CD4-positive, alpha-beta memory T cell (primary cell): ENCODE results near the gene ITPK1. TPM values are rescaled to one million over a fixed set of nuclear protein-coding genes. Genes with fewer than 3 reads are reported as not detected.

Source experiments
- CTCF ChIA-PET: fragments of 350-600 bp; sonication (Branson Sonifier 250); formaldehyde crosslinking; loops from one replicate; lab custom pipeline; 2021; ENCODE audit warnings: inconsistent platforms; ENCODE audit not compliant: partially characterized antibody; lab: Charles Lee
- POLR2A ChIA-PET: fragments of 350-600 bp; sonication (Branson Sonifier 250); formaldehyde crosslinking; loops from one replicate; lab custom pipeline; 2021; ENCODE audit not compliant: partially characterized antibody; lab: Charles Lee
- DNase-seq, 5 donors: peaks; one replicate each; pipeline versions ENCODE4 v3.0.0 to v3.0.0-alpha.2; 2020 to 2022; ENCODE audit warnings: mixed read lengths in 1 of 5
- H3K27ac ChIP-seq: one replicate; pipeline ENCODE4 v1.7.0; 2013; ENCODE audit warnings: low read depth, low read length
- H3K27me3 ChIP-seq: 2 replicates; pipeline ENCODE4 v1.7.0; 2013; ENCODE audit warnings: mild to moderate bottlenecking, low read length, moderate library complexity; ENCODE audit not compliant: insufficient read depth
- H3K36me3 ChIP-seq: 2 replicates; pipeline ENCODE4 v1.7.0; 2013; ENCODE audit warnings: mild to moderate bottlenecking, low read length, moderate library complexity; ENCODE audit not compliant: insufficient read depth
- H3K4me1 ChIP-seq: 2 replicates; pipeline ENCODE4 v1.7.0; 2013; ENCODE audit warnings: mild to moderate bottlenecking, low read length, moderate library complexity; ENCODE audit not compliant: insufficient read depth
- H3K4me3 ChIP-seq, 2 donors: one replicate each; pipeline ENCODE4 v1.7.0; 2013; ENCODE audit warnings: low read length in 2 of 2, mild to moderate bottlenecking in 1 of 2
- H3K9me3 ChIP-seq, 2 donors: one replicate each; pipeline ENCODE4 v1.7.0; 2013; ENCODE audit warnings: low read length in 2 of 2, control low read depth in 1 of 2; ENCODE audit not compliant: control insufficient read depth in 1 of 2
- H3K27ac Mint-ChIP-seq, 7 donors: one replicate each; pipeline ENCODE4 v1.8.0; 2020 to 2021; ENCODE audit warnings: mixed read lengths in 7 of 7, mild to moderate bottlenecking in 6 of 7, inconsistent platforms in 3 of 7, moderate library complexity in 3 of 7
- H3K27me3 Mint-ChIP-seq, 2 donors: one replicate each; pipeline ENCODE4 v1.8.0; 2020 to 2021; ENCODE audit warnings: mixed read lengths in 2 of 2
- H3K36me3 Mint-ChIP-seq, 2 donors: one replicate each; pipeline ENCODE4 v1.8.0; 2020 to 2021; ENCODE audit warnings: mixed read lengths in 2 of 2, inconsistent platforms in 1 of 2, mild to moderate bottlenecking in 1 of 2
- H3K4me1 Mint-ChIP-seq, 4 donors: one replicate each; pipeline ENCODE4 v1.8.0; 2020 to 2021; ENCODE audit warnings: mixed read lengths in 4 of 4, mild to moderate bottlenecking in 1 of 4
- H3K4me3 Mint-ChIP-seq, 8 donors: one replicate each; pipeline ENCODE4 v1.8.0; 2020 to 2021; ENCODE audit warnings: mixed read lengths in 8 of 8, mild to moderate bottlenecking in 7 of 8, moderate library complexity in 6 of 8, inconsistent platforms in 3 of 8
- H3K9me3 Mint-ChIP-seq, 8 donors: one replicate each; pipeline ENCODE4 v1.8.0; 2020 to 2021; ENCODE audit warnings: mixed read lengths in 8 of 8, mild to moderate bottlenecking in 5 of 8, inconsistent platforms in 3 of 8, moderate library complexity in 1 of 8
- intact Hi-C: fragments of 100-400 bp; cut with micrococcal nuclease; formaldehyde crosslinking; loops from one replicate; pipeline ENCODE4 v1.15.1; 2023
- polyA plus RNA-seq, 2 donors: library from polyadenylated mRNA; unstranded; fragments of 300-500 nt; fragmentation: Illumina TruSeq; gene quantifications; one replicate each; pipeline ENCODE4 v1.2.3, GENCODE V29; 2021
- total RNA-seq, 2 experiments: library from RNA; stranded (reverse); gene quantifications; one replicate each; pipeline ENCODE4 v1.2.3, GENCODE V29; 2021

ITPK1 gene
- total and polyA plus RNA-seq, 4 experiments from 2014 or later = 12.5 to 30.0 (median 26.9) TPM

GRCh38 chr14:92924247-92924646 lies 191.5 kb downstream of the ITPK1 start:
- H3K27me3 Mint-ChIP-seq = peaks cover 19 to 29% of the 10 kb centered on the region in 2 donors
- Histone ChIP-seq H3K36me3 (no peaks in the 10 kb centered on the region), H3K27me3 (no peaks in the 10 kb centered on the region), H3K4me3 (no peak overlapping the region), H3K27ac (no peak overlapping the region), H3K4me1 (no peaks in the 10 kb centered on the region), H3K9me3 (no peaks in the 10 kb centered on the region)
- ChIA-PET CTCF (no interaction called here), POLR2A (no interaction called here)
- intact Hi-C loops = no loop called here
- no peak for DNase-seq
- peaks cover 0 to 5% (median 4%) of the 10 kb centered on the region in 4 donors for H3K4me1 Mint-ChIP-seq
- H3K36me3 Mint-ChIP-seq = no peaks in the 10 kb centered on the region
- H3K9me3 Mint-ChIP-seq = peaks cover 0 to 16% (median 0%) of the 10 kb centered on the region in 8 donors
- no peak overlapping the region for H3K27ac Mint-ChIP-seq
- H3K4me3 Mint-ChIP-seq = no peak overlapping the region

- no peak overlapping the region for H3K27ac Mint-ChIP-seq
- H3K4me1 Mint-ChIP-seq = peaks cover 0 to 5% (median 4%) of the 10 kb centered on the region in 4 donors
- Histone ChIP-seq H3K4me1 (no peaks in the 10 kb centered on the region), H3K27ac (no peak overlapping the region), H3K9me3 (no peaks in the 10 kb centered on the region), H3K36me3 (no peaks in the 10 kb centered on the region), H3K4me3 (no peak overlapping the region), H3K27me3 (no peaks in the 10 kb centered on the region)
- H3K27me3 Mint-ChIP-seq = peaks cover 19 to 29% of the 10 kb centered on the region in 2 donors
- no peaks in the 10 kb centered on the region for H3K36me3 Mint-ChIP-seq
- ChIA-PET POLR2A (no interaction called here), CTCF (no interaction called here)
- H3K4me3 Mint-ChIP-seq = no peak overlapping the region
- intact Hi-C loops = no loop called here
- no peak for DNase-seq
- H3K9me3 Mint-ChIP-seq = peaks cover 0 to 16% (median 0%) of the 10 kb centered on the region in 8 donors
Observed at GRCh38 chr14:92923744-92924103, 192.0 kb downstream of the ITPK1 start.

GRCh38 chr14:92922883-92923743 lies 192.6 kb downstream of the ITPK1 start, which contains the start of gene CHGA:
Gene CHGA, plus strand, starts transcription at chr14:92923150. Its CDS starts 210 bp downstream, at chr14:92923360.
- peak in 4 of 5 donors; percentile 14 to 33 (median 32) for DNase-seq
- ChIA-PET CTCF (no interaction called here), POLR2A (no interaction called here)
- no peaks in the 10 kb centered on the region for H3K4me1 ChIP-seq
- Mint-ChIP-seq H3K27me3 (peaks cover 19 to 34% of the 10 kb centered on the region in 2 donors), H3K4me3 (no peak within 1 kb of the TSS), H3K27ac (peak within 1 kb of the TSS in 1 of 7 donors; percentile 66), H3K9me3 (peaks cover 0 to 16% (median 0%) of the 10 kb centered on the region in 8 donors), H3K36me3 (no peaks in the 10 kb centered on the region), H3K4me1 (peaks cover 0 to 5% (median 4%) of the 10 kb centered on the region in 4 donors)
- H3K36me3 ChIP-seq = no peaks in the 10 kb centered on the region
- no peak within 1 kb of the TSS for H3K27ac ChIP-seq
- H3K4me3 ChIP-seq = no peak within 1 kb of the TSS
- no peaks in the 10 kb centered on the region for H3K27me3 ChIP-seq
- intact Hi-C loops = no loop called here
- no peaks in the 10 kb centered on the region for H3K9me3 ChIP-seq

- Mint-ChIP-seq H3K36me3 (no peaks in the 10 kb centered on the region), H3K27ac (no peak overlapping the region), H3K4me3 (no peak overlapping the region), H3K27me3 (peaks cover 19 to 35% of the 10 kb centered on the region in 2 donors), H3K9me3 (peaks cover 0 to 16% (median 0%) of the 10 kb centered on the region in 8 donors), H3K4me1 (peaks cover 0 to 5% (median 4%) of the 10 kb centered on the region in 4 donors)
- no peaks in the 10 kb centered on the region for H3K27me3 ChIP-seq
- no peak for DNase-seq
- no peaks in the 10 kb centered on the region for H3K9me3 ChIP-seq
- H3K4me1 ChIP-seq = no peaks in the 10 kb centered on the region
- intact Hi-C loops = no loop called here
- no peak overlapping the region for H3K4me3 ChIP-seq
- ChIA-PET CTCF (no interaction called here), POLR2A (no interaction called here)
- H3K27ac ChIP-seq = no peak overlapping the region
- no peaks in the 10 kb centered on the region for H3K36me3 ChIP-seq
Observed at GRCh38 chr14:92922155-92922735, 193.5 kb downstream of the ITPK1 start.

- peaks cover 19 to 29% of the 10 kb centered on the region in 2 donors for H3K27me3 Mint-ChIP-seq
Observed at GRCh38 chr14:92920001-92920400, 195.7 kb downstream of the ITPK1 start.

GRCh38 chr14:92917956-92918355 lies 197.8 kb downstream of the ITPK1 start:
- no peak overlapping the region for H3K27ac Mint-ChIP-seq

More at GRCh38 chr14:92920001-92920400, 195.7 kb downstream of the ITPK1 start:
- Mint-ChIP-seq H3K36me3 (no peaks in the 10 kb centered on the region), H3K4me1 (peaks cover 0 to 5% (median 4%) of the 10 kb centered on the region in 4 donors), H3K4me3 (no peak overlapping the region), H3K9me3 (peaks cover 0 to 15% (median under 1%) of the 10 kb centered on the region in 8 donors), H3K27ac (no peak overlapping the region)
- ChIA-PET POLR2A (no interaction called here), CTCF (no interaction called here)
- Histone ChIP-seq H3K27ac (no peak overlapping the region), H3K4me3 (no peak overlapping the region), H3K9me3 (no peaks in the 10 kb centered on the region), H3K27me3 (no peaks in the 10 kb centered on the region), H3K36me3 (no peaks in the 10 kb centered on the region), H3K4me1 (no peaks in the 10 kb centered on the region)
- no peak for DNase-seq
- intact Hi-C loops = no loop called here

More at GRCh38 chr14:92917956-92918355, 197.8 kb downstream of the ITPK1 start:
- Histone ChIP-seq H3K4me3 (no peak overlapping the region), H3K27me3 (no peaks in the 10 kb centered on the region), H3K9me3 (no peaks in the 10 kb centered on the region), H3K4me1 (no peaks in the 10 kb centered on the region), H3K27ac (no peak overlapping the region), H3K36me3 (no peaks in the 10 kb centered on the region)
- intact Hi-C loops = no loop called here
- ChIA-PET POLR2A (no interaction called here), CTCF (no interaction called here)
- Mint-ChIP-seq H3K4me3 (no peak overlapping the region), H3K4me1 (peaks cover 0 to 5% (median 3%) of the 10 kb centered on the region in 4 donors), H3K36me3 (no peaks in the 10 kb centered on the region), H3K27me3 (peaks cover 16 to 19% of the 10 kb centered on the region in 2 donors), H3K9me3 (peaks cover 0 to 11% (median 3%) of the 10 kb centered on the region in 8 donors)
- DNase-seq = no peak
